GM23338 (cell line): ENCODE results near the gene CRX. TPM values are rescaled to one million over a fixed set of nuclear protein-coding genes. Genes with fewer than 3 reads are reported as not detected.

Experiments
- ATAC-seq: fragments of 200-7000 bp; cut with Tn5 transposase; 3 replicates; pipeline ENCODE4 v1.9.1; 2020
- DNase-seq: peaks from one replicate; pipeline ENCODE4 v3.0.0-alpha.2; 2015; ENCODE audit warnings: low spot score
- H2AFZ ChIP-seq: fragments of 200-600 bp; sonication (generic); 2 replicates; pipeline ENCODE4 v1.8.0; 2016; ENCODE audit warnings: antibody characterized with exemption, mild to moderate bottlenecking, moderate library complexity
- H3F3A ChIP-seq: fragments of 200-600 bp; sonication (generic); replicated peaks from 2 replicates; pipeline ENCODE4 v1.8.0; 2017; ENCODE audit warnings: antibody characterized with exemption, mixed run types, low read depth
- H3K27ac ChIP-seq: fragments of 200-600 bp; sonication (generic); 2 replicates; pipeline ENCODE4 v1.6.1; 2016; ENCODE audit warnings: low read depth
- H3K27me3 ChIP-seq: fragments of 200-600 bp; sonication (generic); 2 replicates; pipeline ENCODE4 v1.8.0; 2016; ENCODE audit warnings: mild to moderate bottlenecking, mixed run types, moderate library complexity; ENCODE audit not compliant: insufficient read depth
- H3K36me3 ChIP-seq: fragments of 200-600 bp; sonication (generic); 2 replicates; pipeline ENCODE4 v1.8.0; 2016; ENCODE audit warnings: mild to moderate bottlenecking; ENCODE audit not compliant: insufficient read depth
- H3K4me1 ChIP-seq: fragments of 200-600 bp; sonication (generic); 2 replicates; pipeline ENCODE4 v1.8.0; 2016; ENCODE audit warnings: mild to moderate bottlenecking, moderate library complexity; ENCODE audit not compliant: insufficient read depth
- H3K4me2 ChIP-seq: fragments of 200-600 bp; sonication (generic); 2 replicates; pipeline ENCODE4 v1.7.1; 2017; ENCODE audit warnings: mixed run types
- H3K4me3 ChIP-seq: fragments of 200-600 bp; sonication (generic); 2 replicates; pipeline ENCODE4 v1.6.1; 2016; ENCODE audit warnings: mixed run types
- H3K79me2 ChIP-seq: fragments of 200-600 bp; sonication (generic); replicated peaks from 2 replicates; pipeline ENCODE4 v1.8.0; 2017; ENCODE audit warnings: mild to moderate bottlenecking; ENCODE audit not compliant: insufficient read depth
- H3K9me2 ChIP-seq: fragments of 200-600 bp; sonication (generic); 2 replicates; pipeline ENCODE4 v1.8.0; 2017; ENCODE audit not compliant: insufficient read depth
- H4K20me1 ChIP-seq: fragments of 200-600 bp; sonication (generic); replicated peaks from 2 replicates; pipeline ENCODE4 v1.8.0; 2017; ENCODE audit warnings: mild to moderate bottlenecking; ENCODE audit not compliant: insufficient read depth
- H3K27ac Mint-ChIP-seq: 2 replicates; pipeline ENCODE4 v1.8.0; 2020; ENCODE audit warnings: inconsistent platforms, mild to moderate bottlenecking, moderate library complexity, mixed read lengths
- H3K27me3 Mint-ChIP-seq: 3 replicates; pipeline ENCODE4 v1.8.0; 2022; ENCODE audit warnings: low read depth, mild to moderate bottlenecking, moderate library complexity, mixed read lengths, inconsistent platforms; ENCODE audit not compliant: insufficient read depth, poor library complexity
- H3K36me3 Mint-ChIP-seq: 3 replicates; pipeline ENCODE4 v1.8.0; 2021; ENCODE audit warnings: low read depth, mild to moderate bottlenecking, inconsistent platforms, moderate library complexity, mixed read lengths
- H3K4me1 Mint-ChIP-seq: 3 replicates; pipeline ENCODE4 v1.8.0; 2020; ENCODE audit warnings: mild to moderate bottlenecking, inconsistent platforms, mixed read lengths
- H3K4me3 Mint-ChIP-seq: 3 replicates; pipeline ENCODE4 v1.8.0; 2021; ENCODE audit warnings: moderate library complexity, mild to moderate bottlenecking, inconsistent platforms, mixed read lengths
- H3K9me3 Mint-ChIP-seq: 3 replicates; pipeline ENCODE4 v1.8.0; 2020; ENCODE audit warnings: moderate library complexity, mild to moderate bottlenecking, inconsistent platforms, mixed read lengths
- CREB1 ChIP-seq: fragments of 250-450 bp; sonication (Bioruptor Pico); IDR thresholded peaks from 2 replicates; pipeline ENCODE4 v1.5.0; 2020; ENCODE audit warnings: low read depth, mild to moderate bottlenecking, moderate library complexity
- CTCF ChIP-seq, 2 experiments: fragments of 200-600 bp in 1 of 2; sonication (generic) in 1 of 2; conservative IDR thresholded peaks; 2 replicates each; pipeline versions ENCODE4 v1.5.1 to v1.6.1; 2016 to 2017; ENCODE audit warnings: antibody characterized with exemption in 2 of 2, low read depth in 2 of 2, mild to moderate bottlenecking in 2 of 2, moderate library complexity in 1 of 2
- EZH2 ChIP-seq: fragments of 200-600 bp; sonication (generic); IDR thresholded peaks from one replicate; pipeline ENCODE4 v1.8.0; 2017; ENCODE audit warnings: antibody characterized with exemption, mild to moderate bottlenecking, low read depth; ENCODE audit not compliant: unreplicated experiment
- JUNB ChIP-seq: IDR thresholded peaks from one replicate; pipeline ENCODE4 v1.6.1; 2016; ENCODE audit warnings: antibody characterized with exemption; ENCODE audit not compliant: unreplicated experiment
- NANOG ChIP-seq: IDR thresholded peaks from 2 replicates; pipeline ENCODE4 v1.6.1; 2016; ENCODE audit warnings: antibody characterized with exemption, borderline replicate concordance
- POLR2AphosphoS5 ChIP-seq: IDR thresholded peaks from 2 replicates; pipeline ENCODE4 v1.6.1; 2016; ENCODE audit warnings: antibody characterized with exemption, low read depth
- REST ChIP-seq: IDR thresholded peaks from one replicate; pipeline ENCODE4 v1.6.1; 2018; ENCODE audit warnings: antibody characterized with exemption; ENCODE audit not compliant: unreplicated experiment
- STAT1 ChIP-seq: IDR thresholded peaks from one replicate; pipeline ENCODE4 v1.6.1; 2016; ENCODE audit warnings: antibody characterized with exemption; ENCODE audit not compliant: unreplicated experiment
- ZNF114 ChIP-seq: fragments of 250-450 bp; sonication (Bioruptor Pico); IDR thresholded peaks from 2 replicates; pipeline ENCODE4 v1.5.0; 2020; ENCODE audit warnings: mild to moderate bottlenecking, moderate library complexity
- ZNF331 ChIP-seq: fragments of 250-450 bp; sonication (Bioruptor Pico); IDR thresholded peaks from 2 replicates; pipeline ENCODE4 v1.5.0; 2020; ENCODE audit warnings: low read depth, mild to moderate bottlenecking, moderate library complexity
- polyA plus RNA-seq: library from polyadenylated mRNA; unstranded; fragments of >200 nt; fragmentation: Nextera tagmentation; extraction: Ambion mirVana; gene quantifications from 2 replicates; pipeline ENCODE4 v1.2.1, GENCODE V29; 2016
- total RNA-seq: library from RNA; depleted of rRNA; stranded (reverse); fragments of >200 nt; shearing (Covaris generic); gene quantifications from 2 replicates; pipeline ENCODE4 v1.2.3, GENCODE V29; 2014
- TF ChIP-seq, protein P1 (sequence below): IDR thresholded peaks from 2 replicates; pipeline ENCODE4 v1.6.1; 2016; ENCODE audit warnings: antibody characterized with exemption

The CRX gene
- total and polyA plus RNA-seq, 2 experiments from 2014 or later, result 0.15 TPM; not detected in 1

DNA sequence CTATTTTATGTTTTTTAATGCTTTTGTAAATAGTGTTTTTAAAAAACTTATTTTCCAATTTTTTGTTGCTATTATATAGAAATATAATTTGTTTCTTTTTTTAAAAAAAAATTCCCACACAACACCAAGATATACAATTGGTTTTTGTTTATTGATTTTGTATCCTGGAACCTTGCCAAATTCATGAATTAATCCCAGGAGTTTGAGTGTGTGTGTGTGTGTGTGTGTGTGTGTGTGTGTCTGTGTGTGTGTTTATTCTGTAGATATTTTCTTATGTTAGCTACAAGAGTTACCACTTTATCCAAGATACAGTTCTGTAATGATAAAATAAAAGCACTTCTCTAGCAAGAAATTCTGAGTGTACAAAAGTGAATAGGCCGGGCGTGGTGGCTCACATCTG is 25.0 kb upstream of the CRX start:
- Histone ChIP-seq H3K4me1 (no peaks in the 10 kb centered on the region), H4K20me1 (no peaks in the 10 kb centered on the region), H3K4me2 (no peak overlapping the region), H3K27ac (no peak overlapping the region), H3K27me3 (no peaks in the 10 kb centered on the region), H3F3A (no peaks in the 10 kb centered on the region), H3K9me2 (no peaks in the 10 kb centered on the region), H2AFZ (no peak overlapping the region), H3K79me2 (no peaks in the 10 kb centered on the region), H3K36me3 (no peaks in the 10 kb centered on the region), H3K4me3 (no peak overlapping the region)
- Mint-ChIP-seq H3K4me1 (no peaks in the 10 kb centered on the region), H3K27me3 (peaks cover 2% of the 10 kb centered on the region), H3K27ac (no peak overlapping the region), H3K4me3 (no peak overlapping the region), H3K36me3 (no peaks in the 10 kb centered on the region; the same call in 2 of the 3 replicates), H3K9me3 (peaks cover 14% of the 10 kb centered on the region; the same call in 2 of the 3 replicates)
- DNase-seq, result no peak
- ATAC-seq, result no peak
- TF ChIP-seq CREB1 (CRISPR knock-in tag) (no peak), REST (no peak), CTCF (conservative IDR thresholded peaks at IDR 0.05; ENCODE audit: low read depth in 2 of 2) (no peak), ZNF114 (CRISPR knock-in tag) (no peak), ZNF331 (CRISPR knock-in tag) (no peak), STAT1 (no peak), EZH2 (no peak), NANOG (no peak), POLR2AphosphoS5 (no peak), JUNB (no peak)
- TF ChIP-seq, protein P1, sequence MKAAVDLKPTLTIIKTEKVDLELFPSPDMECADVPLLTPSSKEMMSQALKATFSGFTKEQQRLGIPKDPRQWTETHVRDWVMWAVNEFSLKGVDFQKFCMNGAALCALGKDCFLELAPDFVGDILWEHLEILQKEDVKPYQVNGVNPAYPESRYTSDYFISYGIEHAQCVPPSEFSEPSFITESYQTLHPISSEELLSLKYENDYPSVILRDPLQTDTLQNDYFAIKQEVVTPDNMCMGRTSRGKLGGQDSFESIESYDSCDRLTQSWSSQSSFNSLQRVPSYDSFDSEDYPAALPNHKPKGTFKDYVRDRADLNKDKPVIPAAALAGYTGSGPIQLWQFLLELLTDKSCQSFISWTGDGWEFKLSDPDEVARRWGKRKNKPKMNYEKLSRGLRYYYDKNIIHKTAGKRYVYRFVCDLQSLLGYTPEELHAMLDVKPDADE, result no peak
